D721Med (cell line): ENCODE results near the gene TMSB10.
A peak's percentile ranks its signal among the peaks of the same experiment; 100 is the strongest.
"Not testable (repeated sequence)": the region's sequence is repeated elsewhere in the genome, so short reads cannot be mapped to it uniquely, and the experiment has no call there.

ENCODE experiments used
- DNase-seq: peaks from one replicate; pipeline ENCODE4 v3.0.0; 2011; ENCODE audit warnings: low spot score; ENCODE audit not compliant: insufficient read length
- FAIRE-seq: peaks from 2 replicates; lab custom pipeline; 2011; peaks lifted over from hg19 to GRCh38; lab: Jason Lieb, UNC
- CTCF ChIP-seq: IDR thresholded peaks from 2 replicates; pipeline ENCODE4 v1.5.1; 2012; ENCODE audit warnings: mild to moderate bottlenecking, control low read depth; ENCODE audit not compliant: insufficient read depth; ENCODE audit errors: missing control alignments

TMSB10 gene

GRCh38 chr2:84862006-84862405 is 43.5 kb upstream of the TMSB10 start:
- FAIRE-seq (no peak), DNase-seq (no peak)
- no peak for TF ChIP-seq CTCF

- peak; percentile 47 for TF ChIP-seq CTCF
- no peak for DNase-seq
- FAIRE-seq = peak; percentile 89
Measured at GRCh38 chr2:84865181-84865783, 40.2 kb upstream of the TMSB10 start.

- TF ChIP-seq CTCF = no peak
- DNase-seq (no peak), FAIRE-seq (no peak)
Measured at GRCh38 chr2:84866122-84866521, 39.3 kb upstream of the TMSB10 start.

- DNase-seq, FAIRE-seq: not testable (repeated sequence)
Measured at GRCh38 chr2:84868327-84868726, 37.1 kb upstream of the TMSB10 start.

GRCh38 chr2:84870306-84870705 is 35.1 kb upstream of the TMSB10 start:
- no peak for DNase-seq
- no peak for FAIRE-seq
- no peak for TF ChIP-seq CTCF

GRCh38 chr2:84872691-84873090 is 32.8 kb upstream of the TMSB10 start:
- DNase-seq, FAIRE-seq: not testable (repeated sequence)

GRCh38 chr2:84873350-84873749 is 32.1 kb upstream of the TMSB10 start:
- TF ChIP-seq CTCF = no peak
- DNase-seq (no peak), FAIRE-seq (no peak)

GRCh38 chr2:84874381-84875212 is 30.9 kb upstream of the TMSB10 start:
- DNase-seq (no peak), FAIRE-seq (no peak)
- no peak for TF ChIP-seq CTCF
